T follicular helper cell (primary cell): ENCODE data around the gene FLVCR2.

Source experiments
- DNase-seq: peaks from one replicate; pipeline ENCODE4 v3.0.0-alpha.2; 2020; ENCODE audit warnings: low read depth

Gene FLVCR2

DNA sequence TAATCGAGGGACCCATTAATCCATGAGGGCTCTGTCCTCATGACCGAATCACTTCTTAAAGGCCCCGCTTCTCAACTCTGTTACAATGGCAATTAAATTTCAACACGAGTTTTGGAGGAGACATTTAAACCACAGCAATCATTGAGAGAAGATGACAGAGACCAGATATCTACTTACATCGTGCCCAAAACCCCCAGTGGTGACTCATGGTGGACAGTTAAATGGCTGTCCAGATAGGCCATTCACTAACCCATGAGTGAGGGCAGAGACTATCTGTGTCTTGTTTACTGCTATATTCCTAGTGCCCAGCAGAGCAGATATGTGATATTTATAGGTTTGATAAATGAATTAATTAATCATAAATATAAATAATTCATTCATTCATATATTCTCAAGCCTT lies 20.0 kb upstream of the FLVCR2 start:
- no peak for DNase-seq

DNA sequence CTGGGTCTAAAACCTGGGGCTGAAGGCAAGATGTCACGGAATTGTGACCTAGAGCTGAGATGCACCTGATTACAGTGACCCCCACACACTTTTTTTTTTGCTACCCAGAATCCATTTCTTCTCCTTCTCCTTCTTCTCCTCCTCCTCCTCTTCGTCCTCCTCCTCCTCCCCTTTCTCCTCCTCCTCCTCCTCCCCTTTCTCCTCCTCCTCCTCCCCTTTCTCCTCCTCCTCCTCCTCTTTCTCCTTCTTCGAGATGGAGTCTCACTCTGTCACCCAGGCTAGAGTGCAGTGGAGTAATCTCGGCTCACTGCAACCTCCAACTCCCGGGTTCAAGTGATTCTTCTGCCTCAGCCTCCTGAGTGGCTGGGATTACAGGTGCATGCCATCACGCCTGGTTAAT lies 19.4 kb upstream of the FLVCR2 start:
- DNase-seq, result no peak

DNA sequence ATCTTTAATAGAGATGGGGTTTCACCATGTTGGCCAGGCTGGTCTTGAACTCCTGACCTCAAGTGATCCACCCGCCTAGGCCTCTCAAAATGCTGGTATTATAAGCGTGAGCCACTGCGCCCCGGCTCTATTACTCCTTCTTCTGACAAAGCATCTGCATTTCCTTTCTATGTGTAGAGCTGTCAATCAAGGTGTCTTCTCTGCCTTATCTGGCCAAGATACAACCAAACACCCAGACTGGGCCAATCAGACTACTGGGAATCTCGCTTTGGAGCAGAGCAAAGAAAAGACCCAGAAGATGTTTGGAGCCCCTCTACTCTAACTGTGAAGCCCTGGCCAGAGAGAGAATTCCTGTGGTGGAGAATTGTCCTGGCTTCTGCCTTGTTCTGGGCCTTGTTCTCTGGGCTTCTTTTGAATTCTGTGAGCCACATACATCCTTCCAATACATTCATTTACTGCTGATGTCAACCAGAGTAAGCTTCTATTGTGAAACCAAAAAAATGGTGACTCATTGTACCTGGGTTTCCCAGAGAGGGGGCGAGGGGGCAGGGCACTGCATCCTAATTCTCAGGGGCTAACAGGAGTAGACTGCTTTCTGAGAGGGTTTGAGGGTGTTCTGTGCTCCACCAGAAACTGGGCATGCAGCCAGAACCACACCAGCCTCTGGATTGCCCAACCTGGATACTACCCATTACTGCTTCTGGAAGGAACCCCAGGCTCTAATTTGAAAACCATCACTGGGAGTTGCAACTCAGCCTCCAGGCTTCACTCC lies 18.8 kb upstream of the FLVCR2 start:
- no peak for DNase-seq

DNA sequence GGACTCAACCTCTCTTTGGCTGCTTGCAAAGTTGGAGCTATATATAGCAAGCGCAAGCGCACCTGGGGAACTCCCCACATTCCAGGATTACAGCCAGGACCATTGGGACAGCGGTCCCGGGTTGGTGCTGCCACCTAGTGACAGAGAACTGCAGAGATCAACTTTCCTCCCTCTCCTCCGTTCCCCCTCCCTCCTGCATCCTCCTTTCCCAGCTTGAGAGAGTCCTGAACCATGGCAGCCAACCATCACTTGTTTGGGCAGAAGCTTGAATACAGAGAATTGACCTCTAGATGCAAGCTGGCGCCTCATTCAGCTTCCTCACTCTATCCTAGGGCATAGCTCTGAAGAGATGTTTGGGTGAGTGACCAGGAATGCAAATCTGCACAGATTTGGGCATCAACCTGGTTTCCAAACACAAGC lies 17.4 kb upstream of the FLVCR2 start:
- DNase-seq, result peak; percentile 35

DNA sequence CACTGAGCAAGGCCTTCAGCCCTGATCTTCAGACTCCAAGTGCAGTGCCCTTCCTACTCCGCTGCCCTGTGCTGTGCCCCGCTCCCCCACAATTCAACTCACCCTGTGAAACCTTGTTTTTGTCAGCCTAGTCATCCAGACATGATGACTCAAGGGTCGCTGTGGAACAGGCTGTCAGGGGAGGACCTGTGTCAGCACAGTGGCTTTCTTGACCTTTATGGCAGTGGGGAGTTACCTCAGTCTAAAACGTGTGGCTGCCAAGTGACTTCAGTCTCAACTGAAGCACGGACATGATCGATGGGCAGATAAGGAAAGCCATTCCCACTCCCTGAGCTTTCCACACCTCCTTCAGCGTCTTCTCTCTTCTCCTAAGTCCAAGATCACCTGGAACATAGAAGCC lies 16.3 kb upstream of the FLVCR2 start:
- no peak for DNase-seq

DNA sequence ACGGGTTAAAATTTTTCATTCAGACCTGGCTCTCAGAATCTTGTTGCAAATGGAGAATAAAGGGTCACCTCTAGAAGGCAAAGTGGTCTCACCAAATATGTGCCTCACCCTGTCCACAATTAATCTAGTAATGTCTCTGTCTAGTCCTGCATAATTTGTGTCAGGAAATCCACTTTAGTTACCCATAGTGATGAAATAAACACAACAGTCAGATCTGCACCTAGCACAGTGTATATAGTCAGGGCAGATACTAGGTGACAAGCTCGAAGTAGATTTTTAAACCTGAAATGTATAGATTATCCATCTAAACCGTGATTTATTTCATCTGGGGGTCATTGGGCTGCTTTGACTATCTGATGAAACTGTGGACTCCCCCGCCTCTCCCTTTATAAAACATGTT lies 15.9 kb upstream of the FLVCR2 start:
- DNase-seq, result no peak

DNA sequence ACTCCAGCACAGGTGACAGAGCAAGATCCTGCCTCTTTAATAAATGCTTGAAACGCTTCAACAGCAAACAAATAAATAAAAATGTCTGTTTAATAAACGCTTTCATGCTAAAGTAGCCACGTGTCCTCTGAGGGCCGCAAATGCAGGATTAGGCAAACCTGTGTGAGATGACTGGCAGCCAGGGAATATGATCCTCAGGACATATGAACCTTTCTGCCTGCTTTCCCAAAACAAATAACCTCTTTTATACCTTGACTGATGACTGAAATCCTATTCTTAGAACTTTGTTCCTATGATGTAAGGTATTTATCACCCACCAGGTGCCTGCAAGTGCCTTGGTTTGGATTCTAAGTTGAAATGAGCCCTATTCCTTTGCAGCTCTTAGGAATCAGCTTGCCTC lies 14.5 kb upstream of the FLVCR2 start:
- DNase-seq, result no peak

DNA sequence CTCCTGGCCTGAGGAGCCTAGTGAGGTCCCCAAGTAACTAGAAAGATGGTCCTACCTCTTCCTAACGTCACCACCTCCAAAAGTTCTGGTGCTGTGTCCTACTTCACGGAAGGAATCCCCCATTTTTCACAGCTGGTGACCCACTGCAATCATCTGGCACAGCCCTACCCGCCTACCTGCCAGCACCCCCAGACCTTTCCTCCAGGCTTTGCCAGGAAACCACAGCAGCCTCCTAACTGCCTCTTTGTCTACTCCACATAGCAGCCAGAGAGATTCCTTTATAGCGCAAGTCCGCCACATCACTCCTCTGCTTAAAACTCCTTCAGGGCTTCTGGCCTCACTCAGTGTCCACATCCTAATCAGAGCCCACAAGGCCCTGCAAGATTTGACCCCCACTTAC lies 13.4 kb upstream of the FLVCR2 start:
- DNase-seq, result no peak

DNA sequence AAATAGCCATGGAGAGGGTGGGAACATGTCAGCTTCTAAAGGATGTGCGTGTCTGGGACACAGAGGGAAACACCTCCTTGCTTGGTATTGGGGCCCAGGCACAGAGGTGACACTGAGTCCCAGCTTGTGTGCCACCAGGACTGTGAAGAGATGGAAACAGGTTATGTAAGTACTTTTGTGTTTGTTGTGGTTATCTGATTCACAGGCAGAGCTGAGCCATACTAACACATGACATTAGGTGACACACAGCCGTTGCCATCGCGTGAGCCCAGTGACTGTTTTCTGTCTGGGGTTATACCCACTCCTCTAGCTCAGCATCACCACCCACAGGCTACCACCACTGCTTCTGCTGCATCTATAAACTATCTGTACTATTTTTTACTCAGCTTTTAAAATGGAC lies 12.1 kb upstream of the FLVCR2 start:
- peak; percentile 55 for DNase-seq

DNA sequence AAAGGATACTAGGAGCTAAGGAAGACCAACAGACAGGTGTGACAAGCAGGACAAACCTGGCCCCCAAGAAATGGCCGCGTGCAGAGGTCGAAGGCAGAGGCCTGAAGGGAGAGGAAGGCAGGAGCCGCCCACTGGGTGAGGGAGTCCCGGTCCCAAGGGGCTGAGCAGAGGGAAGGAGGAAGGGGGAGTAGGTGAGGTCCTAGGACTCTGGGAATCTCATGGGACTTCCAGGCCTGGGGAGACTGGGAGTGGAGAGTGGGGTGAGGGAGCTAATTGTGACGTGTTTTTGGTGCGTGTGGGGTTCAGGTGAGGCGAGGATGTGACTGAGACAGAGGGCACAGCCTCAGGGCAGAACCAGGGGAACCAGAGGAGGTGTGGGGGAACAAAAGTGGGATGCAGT lies 11.7 kb upstream of the FLVCR2 start:
- no peak for DNase-seq

DNA sequence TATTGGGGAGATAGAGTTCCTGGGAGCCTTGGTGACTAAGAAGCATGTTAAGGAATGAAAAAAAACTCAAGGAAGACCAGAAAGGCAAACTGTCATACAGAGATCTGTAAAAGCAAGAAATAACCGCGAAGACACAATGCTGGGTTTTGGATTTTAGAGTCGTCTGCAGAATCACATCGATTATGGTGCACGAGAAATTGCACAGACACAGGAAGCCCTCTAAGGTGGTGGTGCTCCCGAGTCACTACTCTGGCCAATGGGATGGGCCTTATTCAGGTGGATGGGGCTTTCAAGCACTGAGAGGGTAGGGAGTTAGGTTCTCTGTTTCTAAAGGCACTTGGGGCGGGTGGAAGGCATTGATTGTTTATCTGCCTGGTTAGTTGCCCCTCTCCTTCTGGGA lies 10.3 kb upstream of the FLVCR2 start:
- no peak for DNase-seq

DNA sequence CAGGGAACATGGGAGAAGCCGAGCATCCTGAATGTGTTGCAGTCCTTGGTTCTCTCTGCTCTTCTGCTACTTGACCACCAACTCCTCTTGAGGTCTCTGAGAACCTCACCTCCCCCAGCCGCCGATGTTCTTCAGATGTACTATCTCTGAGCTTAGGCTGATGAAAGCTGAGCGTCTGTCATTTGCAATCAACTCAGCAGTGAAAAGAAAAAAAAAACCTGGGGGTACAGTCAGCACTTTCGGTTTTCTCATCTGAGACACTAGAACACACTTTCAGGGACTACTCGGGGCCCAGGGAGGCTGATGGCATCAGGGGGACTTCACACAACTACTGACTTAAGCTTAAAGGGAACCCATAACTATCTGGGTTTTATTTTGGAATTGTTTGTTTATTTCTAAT lies 9.6 kb upstream of the FLVCR2 start:
- DNase-seq, result no peak

DNA sequence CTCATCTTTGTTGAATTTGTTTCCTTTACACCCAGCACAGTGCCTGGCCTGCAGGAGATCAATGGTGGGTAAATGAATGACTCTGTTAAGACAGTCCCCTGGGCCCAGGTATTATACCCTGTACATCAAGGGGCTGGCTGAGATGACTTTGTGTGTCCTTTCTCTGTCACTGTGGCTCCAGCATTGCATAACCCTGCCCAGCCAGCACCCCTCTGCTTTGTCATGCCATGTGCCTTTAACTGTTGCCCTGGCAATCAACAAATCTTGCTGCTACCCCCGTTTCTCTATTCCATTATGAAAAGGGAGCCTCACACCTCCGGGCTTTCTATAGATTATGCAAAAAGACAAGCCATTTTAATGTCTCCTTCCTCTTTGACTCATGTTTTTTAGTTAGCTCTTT lies 7.6 kb upstream of the FLVCR2 start:
- DNase-seq, result no peak

DNA sequence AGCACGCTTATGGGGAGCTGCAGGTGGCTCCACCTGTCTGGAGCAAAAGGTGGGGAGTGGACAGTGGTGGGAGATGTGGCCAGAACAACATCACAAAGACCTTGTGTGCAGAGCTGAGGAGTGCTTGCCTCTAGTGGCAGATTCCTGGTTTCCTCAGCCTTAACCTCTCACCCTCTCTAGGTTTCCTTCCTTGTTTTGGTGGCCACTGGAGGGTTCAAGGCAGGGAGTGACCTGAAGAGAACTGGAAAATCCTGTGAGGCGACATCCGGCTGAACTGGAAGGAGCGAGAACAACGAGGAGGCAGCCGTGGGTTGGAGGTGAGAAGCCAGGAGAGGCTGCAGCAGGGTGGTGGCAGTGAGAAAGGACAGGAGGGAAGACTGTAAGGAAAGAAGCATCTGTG lies 6.3 kb upstream of the FLVCR2 start:
- no peak for DNase-seq

DNA sequence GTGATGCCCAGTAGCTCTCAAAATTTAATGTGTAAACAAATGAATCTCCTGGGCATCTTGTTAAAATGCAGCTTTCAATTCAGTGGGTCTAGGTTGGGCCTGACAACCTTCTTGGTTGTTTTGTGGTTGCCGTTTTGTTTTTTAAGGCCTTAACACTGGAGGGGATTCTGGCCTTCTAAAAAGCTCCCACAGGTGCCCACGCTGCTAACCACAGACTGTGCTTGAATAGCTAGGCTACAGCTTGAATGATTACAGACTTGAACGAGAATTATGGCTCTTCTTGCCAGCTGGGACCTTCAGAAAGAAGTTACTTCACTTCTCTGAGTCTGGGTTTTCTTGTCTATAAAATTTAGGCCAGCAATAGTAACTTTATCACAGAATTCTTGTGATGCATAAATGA lies 1.3 kb upstream of the FLVCR2 start:
- no peak for DNase-seq

DNA sequence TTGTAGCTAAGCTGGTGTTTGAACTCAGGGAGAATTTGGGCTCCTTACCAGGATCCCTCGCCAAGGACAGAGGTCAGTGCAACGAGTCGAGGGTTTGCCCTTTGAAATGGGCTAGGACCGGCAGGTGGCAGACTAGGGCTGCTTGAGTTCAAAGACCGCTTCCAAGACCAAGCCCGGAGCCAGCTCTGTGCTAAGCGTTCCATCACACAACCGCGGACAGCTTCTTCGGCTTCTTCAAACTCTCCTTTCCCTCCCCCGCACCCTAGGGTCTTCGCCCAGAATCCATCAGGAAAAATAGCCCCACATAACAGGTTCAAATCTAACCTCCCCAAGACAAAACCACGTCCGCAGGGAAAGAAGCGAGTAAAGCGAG lies 705 bp upstream of the FLVCR2 start:
- DNase-seq, result peak; percentile 50

DNA sequence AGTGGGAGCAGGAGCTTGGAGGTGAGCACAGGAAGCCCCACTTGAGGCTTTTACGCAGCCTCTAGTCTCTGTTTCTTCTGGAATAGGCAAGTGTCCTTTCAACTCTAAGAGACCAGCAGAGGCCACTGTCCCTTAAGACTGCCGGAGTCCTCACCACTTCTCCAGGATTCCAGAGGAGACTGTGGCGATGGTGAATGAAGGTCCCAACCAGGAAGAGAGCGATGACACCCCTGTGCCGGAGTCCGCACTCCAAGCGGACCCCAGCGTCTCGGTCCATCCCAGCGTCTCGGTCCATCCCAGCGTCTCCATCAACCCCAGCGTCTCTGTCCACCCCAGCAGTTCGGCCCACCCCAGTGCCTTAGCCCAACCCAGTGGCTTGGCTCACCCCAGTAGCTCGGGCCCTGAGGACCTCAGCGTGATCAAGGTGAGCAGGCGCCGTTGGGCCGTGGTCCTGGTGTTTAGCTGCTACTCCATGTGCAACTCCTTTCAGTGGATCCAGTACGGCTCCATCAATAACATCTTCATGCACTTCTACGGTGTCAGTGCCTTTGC lies 442 bp downstream of the FLVCR2 start:
- no peak for DNase-seq

DNA sequence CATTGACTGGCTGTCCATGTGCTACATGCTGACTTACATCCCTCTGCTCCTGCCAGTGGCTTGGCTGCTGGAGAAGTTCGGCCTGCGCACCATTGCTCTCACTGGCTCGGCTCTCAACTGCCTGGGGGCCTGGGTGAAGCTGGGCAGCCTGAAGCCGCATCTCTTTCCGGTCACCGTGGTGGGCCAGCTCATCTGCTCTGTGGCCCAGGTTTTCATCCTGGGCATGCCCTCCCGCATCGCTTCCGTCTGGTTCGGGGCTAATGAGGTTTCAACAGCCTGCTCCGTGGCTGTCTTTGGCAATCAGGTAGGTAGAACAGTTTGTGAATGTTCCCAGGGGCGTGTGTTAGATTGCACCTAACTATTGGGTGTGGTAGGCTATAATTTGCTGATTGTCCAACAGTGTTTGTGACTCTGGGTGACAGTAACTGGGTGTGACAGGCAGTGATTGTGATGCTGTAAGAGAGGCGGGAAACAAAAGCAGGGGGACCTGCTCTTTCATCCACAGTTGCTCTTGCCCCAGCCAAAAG lies 981 bp downstream of the FLVCR2 start:
- DNase-seq, result no peak

DNA sequence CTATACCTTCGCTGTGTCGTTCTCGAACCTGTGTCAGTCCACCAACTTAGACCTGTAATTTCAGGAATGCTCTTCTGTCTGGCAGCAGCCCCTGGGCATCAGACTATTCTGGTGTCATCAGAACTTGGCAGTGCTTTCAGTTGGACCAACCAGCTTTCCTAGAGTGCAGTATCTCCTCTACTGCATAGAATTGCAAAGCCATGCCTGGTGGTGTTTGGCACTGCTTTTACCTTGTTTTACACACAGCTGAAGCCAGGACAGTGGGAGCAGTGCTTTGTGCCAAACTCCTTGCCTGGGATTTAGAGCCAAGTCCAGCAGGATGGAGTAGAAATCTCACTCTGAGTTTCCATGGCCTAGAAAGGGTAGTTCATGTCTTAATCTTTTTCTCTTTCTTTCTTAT lies 1.5 kb downstream of the FLVCR2 start:
- no peak for DNase-seq

DNA sequence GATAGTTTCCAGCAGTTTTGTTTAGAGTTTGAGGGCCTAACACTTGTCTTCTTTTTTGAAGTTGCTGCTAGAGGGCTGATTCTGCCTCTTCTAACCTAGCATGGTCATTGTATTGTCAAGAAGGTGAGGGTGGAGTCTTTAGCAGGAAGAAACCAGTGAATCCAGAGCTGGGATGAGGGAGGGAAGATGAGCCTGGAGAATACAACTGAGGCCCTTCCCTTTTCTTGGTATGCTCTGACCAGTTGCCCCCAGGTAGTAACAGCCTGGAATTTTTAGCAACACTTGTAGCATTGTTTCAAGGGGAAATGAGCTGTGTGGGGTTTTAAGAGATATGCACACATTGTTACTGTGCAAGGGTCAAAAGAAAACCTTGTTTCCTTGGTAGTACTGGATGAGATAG lies 9.0 kb downstream of the FLVCR2 start:
- DNase-seq, result no peak

DNA sequence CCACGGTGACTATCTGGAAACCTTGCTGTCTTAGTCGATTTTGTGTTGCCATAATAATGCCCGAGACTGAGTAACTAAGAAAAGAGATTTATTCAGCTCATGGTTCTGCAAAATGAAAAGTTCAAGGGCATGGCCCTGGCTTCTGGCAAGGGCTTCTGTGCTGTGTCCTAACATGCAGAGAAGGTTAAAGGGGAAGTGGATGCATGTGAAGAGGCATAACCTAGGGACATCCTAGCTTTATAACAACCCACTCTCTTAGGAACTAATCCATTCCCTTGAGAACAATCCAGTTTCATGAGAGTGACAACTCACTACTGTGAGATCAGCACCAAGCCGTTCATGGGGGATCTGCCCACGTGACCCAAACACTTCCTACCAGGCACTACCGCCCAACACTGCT lies 11.5 kb downstream of the FLVCR2 start:
- DNase-seq, result no peak

DNA sequence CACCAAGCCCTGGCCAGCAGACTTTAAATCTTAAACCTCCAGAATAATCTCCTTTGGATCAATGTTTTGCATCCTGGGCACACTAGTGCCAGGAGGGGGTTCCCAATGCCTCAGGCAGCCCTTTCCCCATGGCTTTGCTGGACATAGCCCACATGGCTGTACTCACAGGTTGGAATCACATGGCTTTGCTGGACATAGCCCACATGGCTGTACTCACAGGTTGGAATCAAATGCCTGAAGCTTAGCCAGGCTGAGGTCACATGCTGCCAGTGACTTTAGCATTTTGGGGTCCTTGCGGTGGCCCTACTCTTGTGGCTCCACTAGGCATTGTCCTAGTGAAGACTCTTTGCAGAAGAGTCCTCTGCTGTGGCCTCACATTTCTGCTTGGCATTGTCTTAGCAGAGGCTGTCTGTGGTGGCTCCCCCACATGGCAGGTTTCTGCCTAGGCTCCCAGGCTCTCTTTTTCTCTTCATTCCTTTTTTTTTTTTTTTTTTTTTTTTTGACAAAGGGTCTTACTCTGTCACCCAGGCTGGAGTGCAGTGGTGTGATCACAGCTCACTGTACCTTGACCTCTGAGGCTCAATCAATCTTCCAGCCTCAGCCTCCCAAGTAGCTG lies 13.0 kb downstream of the FLVCR2 start:
- no peak for DNase-seq

DNA sequence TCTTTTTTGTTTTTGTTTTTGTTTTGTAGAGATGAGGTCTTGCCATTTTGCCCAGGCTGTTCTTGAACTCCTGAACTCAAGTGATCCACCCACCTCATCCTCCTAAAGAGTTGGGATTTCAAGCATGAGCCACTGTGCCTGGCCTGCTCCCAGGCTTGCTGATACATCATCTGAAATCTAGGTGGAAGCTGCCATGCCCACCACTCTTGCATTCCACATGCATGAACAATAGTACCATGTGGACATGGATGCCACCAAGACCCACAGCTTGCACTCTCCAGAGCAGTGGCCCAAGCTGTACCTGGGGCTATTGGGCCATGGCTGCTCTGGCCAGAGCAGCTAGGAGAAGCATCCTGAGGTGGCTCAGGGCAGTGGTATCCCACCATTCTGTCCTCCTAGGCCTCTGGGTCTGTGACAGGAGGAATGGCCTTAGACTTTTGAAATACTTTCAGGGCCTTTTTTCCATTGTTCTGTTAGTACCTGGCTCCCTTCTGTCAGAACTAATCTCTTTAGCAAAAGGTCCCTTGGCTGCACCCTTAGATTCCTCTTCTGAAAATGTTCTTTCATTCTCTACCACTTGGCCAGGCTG lies 13.7 kb downstream of the FLVCR2 start:
- no peak for DNase-seq
